HG03060 (cell line): ENCODE results near the gene TASOR2.
A peak's percentile ranks its signal among the peaks of the same experiment; 100 is the strongest.

Experiments
- ATAC-seq: cut with Tn5 transposase; IDR thresholded peaks from one replicate; pipeline ENCODE4 v1.9.1; 2021; ENCODE audit warnings: low read depth, moderate number of reproducible peaks; ENCODE audit not compliant: unreplicated experiment

The TASOR2 gene

DNA sequence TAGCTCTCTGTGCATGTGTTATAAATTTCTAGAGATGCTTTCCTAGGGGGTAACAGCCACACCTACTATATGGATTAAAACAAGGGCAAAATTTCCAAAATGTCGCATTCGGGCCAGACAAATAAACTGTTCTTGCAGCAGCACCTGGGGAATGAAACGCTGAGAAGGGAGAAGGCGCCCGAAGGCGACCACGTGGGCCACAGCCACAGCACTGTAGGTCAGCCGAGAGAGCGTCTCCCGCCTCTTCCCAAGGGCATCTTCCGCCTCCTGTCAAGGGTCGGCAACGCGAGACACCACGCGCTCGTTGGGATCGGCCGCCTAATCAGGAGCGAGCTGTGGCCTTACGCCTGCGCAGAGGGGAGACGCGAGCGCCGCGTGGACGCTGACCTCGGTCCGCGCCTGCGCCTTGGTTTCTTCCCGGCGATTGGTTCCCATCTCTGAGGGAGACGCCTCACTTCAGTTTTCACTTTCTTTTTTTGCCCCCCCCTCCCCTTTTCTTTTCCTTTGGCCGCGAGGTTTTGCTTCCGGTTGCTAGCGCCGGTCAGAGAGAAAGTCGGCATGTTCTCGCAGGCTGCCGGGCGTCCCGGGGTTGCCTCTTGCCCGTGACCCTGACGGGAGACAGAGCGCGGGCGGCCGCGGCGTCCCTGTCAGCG lies at the start of gene TASOR2:
Gene TASOR2, plus strand, starts transcription at position 521 of the 653 bp plus-strand sequence. CDS start 35,805 bp downstream, outside the sequence.
- ATAC-seq: peak; percentile 50

- ATAC-seq: no peak
These were observed 49.7 kb upstream of the TASOR2 start for GRCh38 chr10:5634918-5635317.

DNA sequence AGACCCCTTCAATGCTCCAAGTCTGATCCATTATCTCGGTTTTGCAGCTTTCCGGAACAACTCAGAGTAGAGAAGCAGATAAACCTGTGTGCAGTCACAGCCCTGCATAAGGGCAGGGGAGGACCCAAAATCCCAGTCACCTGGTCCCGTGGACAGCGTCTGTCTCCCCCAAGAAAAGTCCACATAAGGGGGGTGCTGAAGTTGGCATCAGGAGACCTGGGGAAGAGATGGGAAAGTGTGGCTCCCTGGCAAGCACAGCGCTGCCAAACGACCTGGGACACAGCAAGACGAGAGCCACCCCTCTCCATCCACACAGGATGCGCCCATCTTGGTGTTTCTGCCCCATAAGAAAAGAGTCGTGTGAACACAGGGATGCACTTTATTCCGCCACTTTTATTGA lies 46.1 kb upstream of the TASOR2 start:
- ATAC-seq: no peak

DNA sequence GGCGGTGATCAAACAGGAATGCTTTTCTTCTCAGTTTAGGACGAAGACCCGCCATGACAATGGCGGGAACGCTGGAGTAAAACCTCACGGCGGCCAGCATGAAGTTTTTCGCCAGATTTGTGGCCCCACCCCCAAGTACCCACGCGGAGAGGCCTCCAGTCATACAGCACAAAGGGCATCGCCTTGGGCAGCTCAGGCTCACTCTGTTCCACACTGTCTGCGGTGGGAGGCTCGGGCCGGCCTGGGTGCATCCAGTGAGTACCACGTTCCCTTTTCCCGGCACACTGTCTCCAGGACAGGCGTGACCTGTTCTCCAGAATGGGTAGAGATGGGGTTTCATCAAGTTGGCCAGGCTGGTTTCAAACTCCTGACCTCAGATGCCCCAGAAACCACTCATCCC lies 45.6 kb upstream of the TASOR2 start:
- no peak for ATAC-seq

DNA sequence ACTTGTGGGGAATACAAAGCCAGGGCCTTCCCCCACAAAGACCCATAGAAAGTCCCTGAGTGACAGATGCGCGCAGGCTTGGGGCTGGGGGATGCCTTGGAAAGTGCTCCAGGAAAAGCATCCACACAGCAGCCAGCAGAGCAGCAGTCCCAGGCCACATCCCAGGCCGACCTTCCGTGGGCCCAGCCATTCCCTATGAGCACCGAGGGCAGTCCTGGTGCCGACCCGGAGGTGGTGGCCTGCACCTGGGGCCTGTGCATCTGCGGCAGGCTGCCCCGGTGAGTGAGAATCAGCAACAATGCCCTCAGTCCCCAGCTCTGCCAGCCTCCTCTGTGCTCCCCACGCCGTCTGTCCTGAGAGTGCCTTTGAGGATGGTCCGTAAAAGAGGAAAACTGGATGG lies 44.6 kb upstream of the TASOR2 start:
- no peak for ATAC-seq

GRCh38 chr10:5640501-5640900 lies 44.1 kb upstream of the TASOR2 start:
- ATAC-seq: no peak

GRCh38 chr10:5641501-5641900 lies 43.1 kb upstream of the TASOR2 start:
- no peak for ATAC-seq

GRCh38 chr10:5643346-5644067 lies 41.1 kb upstream of the TASOR2 start:
- ATAC-seq: no peak

DNA sequence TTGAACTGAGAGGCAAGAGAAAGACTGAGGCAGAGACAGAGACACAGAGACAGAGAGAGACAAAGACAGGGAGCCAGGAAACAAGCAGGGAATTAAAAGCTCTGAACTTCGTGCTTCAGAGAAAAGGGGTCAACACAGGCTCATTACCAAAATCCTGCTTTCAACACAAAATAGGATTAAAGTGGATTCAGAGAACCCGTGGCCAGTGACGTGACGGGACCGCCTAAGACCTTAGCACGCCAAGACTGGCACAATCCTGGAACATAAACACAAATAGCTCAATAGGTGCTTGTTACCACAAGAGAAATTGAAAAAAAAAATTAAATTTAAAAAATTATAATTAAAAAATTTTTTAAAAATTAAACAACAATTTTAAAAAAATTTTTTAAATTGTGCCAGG lies 39.7 kb upstream of the TASOR2 start:
- ATAC-seq: no peak

DNA sequence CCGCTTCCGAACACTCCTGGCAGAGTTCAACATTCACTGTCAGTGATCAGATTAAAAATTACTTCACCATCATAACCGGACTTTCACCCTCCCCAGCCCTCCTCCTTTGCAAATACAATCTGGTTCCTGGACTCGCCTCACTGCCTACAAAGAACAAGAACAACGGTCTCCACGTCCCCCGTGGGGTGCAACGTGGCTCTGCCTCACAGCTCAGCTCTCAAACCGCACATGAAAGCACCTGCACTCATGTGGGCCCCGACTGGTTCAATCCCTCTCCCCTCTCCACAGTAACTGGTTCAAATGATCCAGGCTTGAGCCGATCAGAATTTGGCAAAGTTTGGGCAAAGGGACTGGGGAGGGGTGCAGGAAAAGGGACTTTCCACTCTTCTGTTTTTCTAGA lies 39.3 kb upstream of the TASOR2 start:
- no peak for ATAC-seq

DNA sequence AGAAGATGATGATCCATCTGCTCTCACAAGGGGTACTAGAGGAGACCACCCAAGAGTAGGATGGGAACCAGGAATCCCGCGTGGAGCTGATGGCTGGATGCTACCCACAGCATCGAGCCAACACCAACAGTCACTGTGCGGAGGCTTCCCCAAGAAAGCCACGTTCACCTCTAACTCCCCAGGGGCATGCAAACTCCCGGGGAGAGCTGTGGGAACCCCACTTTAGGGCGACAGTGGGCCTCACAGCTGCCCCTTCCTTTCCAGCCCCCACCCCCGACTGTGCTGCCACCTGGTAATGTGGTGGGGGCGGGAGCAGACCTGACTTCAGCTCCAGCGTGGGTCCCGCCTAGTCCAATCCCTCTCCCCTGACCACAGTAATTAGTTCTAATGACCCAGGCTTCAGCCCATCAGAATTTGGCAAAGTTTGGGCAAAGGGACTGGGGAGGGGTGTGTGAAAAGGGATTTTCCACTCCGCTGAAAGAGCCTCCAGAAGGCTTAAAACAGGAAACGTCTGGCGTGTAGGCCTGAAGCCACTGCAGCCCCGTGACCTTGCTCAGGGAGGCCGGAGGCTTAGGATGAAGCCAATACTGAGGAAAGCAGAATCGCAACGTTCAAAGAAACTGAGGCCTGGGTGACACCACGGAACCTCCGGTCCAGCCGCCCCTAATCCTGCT lies 38.6 kb upstream of the TASOR2 start:
- no peak for ATAC-seq

DNA sequence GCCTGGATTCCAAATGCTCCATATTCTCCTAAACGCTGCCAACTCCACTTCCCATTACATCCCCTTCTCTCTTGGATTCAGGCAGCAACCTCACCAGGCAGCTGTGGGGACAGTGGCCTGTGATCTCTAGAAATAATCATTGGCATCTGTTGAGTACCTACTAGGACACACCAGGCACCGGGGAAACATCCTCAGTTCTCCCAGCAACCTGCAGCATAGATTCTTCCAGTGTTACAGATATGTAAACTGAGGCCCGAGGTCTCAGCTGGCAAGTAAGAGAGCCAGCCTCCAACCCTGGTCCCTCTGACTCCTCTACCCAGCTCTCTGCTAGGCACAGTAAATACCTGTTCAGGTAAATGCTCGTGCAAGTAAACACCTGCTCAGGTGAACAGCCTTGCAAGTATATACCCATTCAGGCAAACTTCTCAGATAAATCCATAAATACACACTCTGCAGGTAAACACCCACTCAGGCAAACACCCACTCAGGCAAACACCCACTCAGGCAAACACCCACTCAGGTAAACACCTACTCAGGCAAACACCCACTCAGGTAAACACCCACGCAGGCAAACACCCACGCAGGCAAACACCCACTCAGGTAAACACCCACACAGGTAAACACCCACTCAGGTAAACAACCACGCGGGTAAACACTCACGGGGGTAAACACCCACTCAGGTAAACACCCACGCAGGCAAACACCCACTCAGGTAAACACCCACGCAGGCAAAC lies 37.0 kb upstream of the TASOR2 start:
- ATAC-seq: no peak

- no peak for ATAC-seq
These were observed 35.9 kb upstream of the TASOR2 start for GRCh38 chr10:5648494-5649457.

- no peak for ATAC-seq
These were observed 34.9 kb upstream of the TASOR2 start for GRCh38 chr10:5649746-5650145.

- no peak for ATAC-seq
These were observed 33.8 kb upstream of the TASOR2 start for GRCh38 chr10:5650664-5651387.

DNA sequence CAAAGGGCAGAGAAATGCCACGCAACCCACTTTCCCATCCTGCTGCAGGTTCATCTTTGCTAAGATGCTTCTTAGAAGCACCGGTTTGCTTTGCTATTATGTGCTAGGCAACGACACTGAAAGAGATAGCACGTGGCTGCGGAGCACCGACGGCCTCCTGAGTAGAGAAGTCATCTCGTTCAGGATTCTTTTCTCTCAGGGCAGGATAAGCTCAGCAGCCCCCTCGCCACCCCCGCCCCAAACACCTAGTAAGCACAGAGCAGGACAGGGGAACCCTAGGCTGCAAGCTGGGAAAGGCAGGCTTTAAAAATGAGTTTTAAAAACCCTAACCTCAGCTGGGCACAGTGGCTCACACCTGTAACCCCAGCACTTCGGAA lies 33.3 kb upstream of the TASOR2 start:
- ATAC-seq: no peak

GRCh38 chr10:5652746-5653145 lies 31.9 kb upstream of the TASOR2 start:
- ATAC-seq: no peak

- no peak for ATAC-seq
These were observed 30.4 kb upstream of the TASOR2 start for GRCh38 chr10:5654218-5654755.

GRCh38 chr10:5655121-5655520 lies 29.5 kb upstream of the TASOR2 start:
- no peak for ATAC-seq
